Effector memory CD8-positive, alpha-beta T cell (primary cell): ENCODE data around the gene FAM168B.

Source experiments
- ATAC-seq: fragments of 150-1000 bp; cut with Tn5 transposase; replicated peaks from 2 replicates; pipeline ENCODE4 v1.10.0; 2021; ENCODE audit warnings: mild to moderate bottlenecking, moderate library complexity
- DNase-seq, 3 experiments: peaks; one replicate each; pipeline ENCODE4 v3.0.0; 2021
- H3K27ac Mint-ChIP-seq, 2 donors: one replicate each; pipeline ENCODE4 v1.8.0; 2022; ENCODE audit warnings: mild to moderate bottlenecking in 2 of 2, mixed read lengths in 2 of 2, moderate library complexity in 2 of 2
- H3K27me3 Mint-ChIP-seq, 2 donors: one replicate each; pipeline ENCODE4 v1.8.0; 2022; ENCODE audit warnings: mixed read lengths in 2 of 2
- H3K36me3 Mint-ChIP-seq: one replicate; pipeline ENCODE4 v1.8.0; 2022; ENCODE audit warnings: mild to moderate bottlenecking, moderate library complexity, mixed read lengths; ENCODE audit not compliant: insufficient read depth
- H3K4me1 Mint-ChIP-seq, 2 donors: one replicate each; pipeline ENCODE4 v1.8.0; 2022; ENCODE audit warnings: low read depth in 2 of 2, mixed read lengths in 2 of 2
- H3K4me3 Mint-ChIP-seq, 2 donors: one replicate each; pipeline ENCODE4 v1.8.0; 2022; ENCODE audit warnings: mild to moderate bottlenecking in 2 of 2, mixed read lengths in 2 of 2, moderate library complexity in 2 of 2
- H3K9me3 Mint-ChIP-seq, 2 donors: one replicate each; pipeline ENCODE4 v1.8.0; 2022; ENCODE audit warnings: mixed read lengths in 2 of 2

FAM168B gene

GRCh38 chr2:131056932-131057287, 36.4 kb downstream of the FAM168B start:
- ATAC-seq = no peak
- H3K36me3 Mint-ChIP-seq = peaks cover 74% of the 10 kb centered on the region
- no peak for DNase-seq
- no peak overlapping the region for H3K4me3 Mint-ChIP-seq
- H3K4me1 Mint-ChIP-seq = peaks cover 26 to 29% of the 10 kb centered on the region in 2 donors
- H3K9me3 Mint-ChIP-seq = no peaks in the 10 kb centered on the region
- H3K27me3 Mint-ChIP-seq = no peaks in the 10 kb centered on the region
- H3K27ac Mint-ChIP-seq = peak overlapping the region in 1 of 2 donors; percentile 24

DNA sequence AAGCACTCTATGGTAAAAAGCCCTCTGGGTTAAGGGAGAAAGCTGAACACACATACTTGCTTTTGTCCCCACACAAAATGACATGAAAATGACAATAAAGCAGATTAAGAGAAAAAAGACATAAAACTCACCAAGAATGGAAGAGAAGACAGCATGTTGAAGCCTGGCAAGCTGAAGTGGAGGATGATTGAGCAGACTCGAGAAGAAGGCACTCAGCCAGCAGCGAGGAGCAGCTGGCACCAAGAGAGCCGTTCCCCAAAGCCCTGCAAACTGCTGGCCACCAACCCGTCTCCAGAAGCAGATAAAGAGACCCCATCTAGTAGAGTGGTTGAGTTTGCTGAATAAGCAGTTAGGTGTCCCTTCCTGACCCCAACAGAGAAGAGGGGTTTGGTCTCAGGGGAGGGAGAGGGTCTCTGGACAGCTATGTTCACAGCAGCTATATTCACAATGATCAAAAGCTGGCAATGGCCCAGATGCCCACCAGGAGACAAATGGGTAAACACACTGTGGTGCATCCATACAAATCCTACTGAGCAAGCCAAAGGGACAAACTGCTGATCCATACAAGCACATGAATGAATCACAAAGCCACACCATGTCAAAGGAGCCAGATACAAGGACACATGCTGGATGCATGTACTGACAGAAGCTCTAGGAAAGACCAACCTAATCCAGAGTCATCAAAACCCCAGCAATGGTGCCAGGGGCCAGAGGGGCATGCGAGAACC, 36.9 kb downstream of the FAM168B start:
- H3K9me3 Mint-ChIP-seq = no peaks in the 10 kb centered on the region
- DNase-seq = no peak
- ATAC-seq = no peak
- no peaks in the 10 kb centered on the region for H3K27me3 Mint-ChIP-seq
- peaks cover 76% of the 10 kb centered on the region for H3K36me3 Mint-ChIP-seq
- no peak overlapping the region for H3K4me3 Mint-ChIP-seq
- H3K27ac Mint-ChIP-seq = peak overlapping the region in 1 of 2 donors; percentile 24
- H3K4me1 Mint-ChIP-seq = peaks cover 24 to 30% of the 10 kb centered on the region in 2 donors

- H3K4me3 Mint-ChIP-seq = no peak overlapping the region
- H3K4me1 Mint-ChIP-seq = peaks cover 24 to 25% of the 10 kb centered on the region in 2 donors
- peak overlapping the region; percentile 24 to 29 for H3K27ac Mint-ChIP-seq
- ATAC-seq (no peak), DNase-seq (no peak)
- peaks cover 82% of the 10 kb centered on the region for H3K36me3 Mint-ChIP-seq
- no peaks in the 10 kb centered on the region for H3K9me3 Mint-ChIP-seq
- no peaks in the 10 kb centered on the region for H3K27me3 Mint-ChIP-seq
Observed at GRCh38 chr2:131055169-131056065, 37.8 kb downstream of the FAM168B start.

- Mint-ChIP-seq H3K36me3 (peaks cover 83% of the 10 kb centered on the region), H3K27ac (peak overlapping the region in 1 of 2 donors; percentile 29)
- no peak for ATAC-seq
Observed at GRCh38 chr2:131054488-131054887, 38.8 kb downstream of the FAM168B start.

DNA sequence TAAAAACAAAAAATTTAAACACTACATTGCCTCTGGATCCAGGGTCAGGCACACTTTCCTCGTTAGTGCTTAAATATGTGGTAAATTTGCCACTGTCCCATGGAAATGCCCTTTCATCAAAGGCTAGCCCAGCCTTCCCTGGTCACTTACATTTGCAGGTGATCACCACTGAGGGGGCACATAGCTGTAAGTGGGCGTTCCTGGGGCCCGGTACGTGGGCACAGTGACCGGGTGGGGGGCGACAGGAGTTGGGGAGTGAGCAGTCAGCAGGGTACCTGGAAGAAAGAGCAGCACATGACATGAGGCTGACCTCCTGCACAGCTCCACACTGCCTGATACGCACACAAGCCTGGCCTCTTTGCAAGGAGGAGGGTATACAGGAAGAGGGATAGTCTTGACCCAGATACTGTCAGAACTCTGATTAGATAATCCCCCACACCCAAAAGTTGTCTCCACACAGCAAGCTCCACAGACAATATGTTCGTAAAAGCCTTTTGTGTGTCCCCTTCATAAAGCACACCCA, 40.5 kb downstream of the FAM168B start:
- H3K36me3 Mint-ChIP-seq = peaks cover 76% of the 10 kb centered on the region
- no peak overlapping the region for H3K4me3 Mint-ChIP-seq
- peak overlapping the region; percentile 8 to 46 for H3K27ac Mint-ChIP-seq
- no peaks in the 10 kb centered on the region for H3K9me3 Mint-ChIP-seq
- H3K4me1 Mint-ChIP-seq = peaks cover 17 to 23% of the 10 kb centered on the region in 2 donors
- no peak for DNase-seq
- no peak for ATAC-seq
- H3K27me3 Mint-ChIP-seq = no peaks in the 10 kb centered on the region

More at GRCh38 chr2:131054488-131054887, 38.8 kb downstream of the FAM168B start:
- Mint-ChIP-seq H3K4me3 (no peak overlapping the region), H3K4me1 (peaks cover 22 to 24% of the 10 kb centered on the region in 2 donors), H3K27me3 (no peaks in the 10 kb centered on the region), H3K9me3 (no peaks in the 10 kb centered on the region)
- no peak for DNase-seq

GRCh38 chr2:131050896-131051295, 42.4 kb downstream of the FAM168B start:
- no peak for ATAC-seq
- DNase-seq = no peak
- no peaks in the 10 kb centered on the region for H3K27me3 Mint-ChIP-seq
- no peak overlapping the region for H3K4me3 Mint-ChIP-seq
- H3K36me3 Mint-ChIP-seq = peaks cover 72% of the 10 kb centered on the region
- peaks cover 9 to 14% of the 10 kb centered on the region in 2 donors for H3K4me1 Mint-ChIP-seq
- H3K27ac Mint-ChIP-seq = no peak overlapping the region
- no peaks in the 10 kb centered on the region for H3K9me3 Mint-ChIP-seq

GRCh38 chr2:131049150-131049718, 44.0 kb downstream of the FAM168B start:
- ATAC-seq (no peak), DNase-seq (no peak)
- Mint-ChIP-seq H3K27me3 (no peaks in the 10 kb centered on the region), H3K27ac (peak overlapping the region in 1 of 2 donors; percentile 63), H3K36me3 (peaks cover 57% of the 10 kb centered on the region), H3K9me3 (no peaks in the 10 kb centered on the region), H3K4me1 (peaks cover 8 to 10% of the 10 kb centered on the region in 2 donors), H3K4me3 (no peak overlapping the region)

DNA sequence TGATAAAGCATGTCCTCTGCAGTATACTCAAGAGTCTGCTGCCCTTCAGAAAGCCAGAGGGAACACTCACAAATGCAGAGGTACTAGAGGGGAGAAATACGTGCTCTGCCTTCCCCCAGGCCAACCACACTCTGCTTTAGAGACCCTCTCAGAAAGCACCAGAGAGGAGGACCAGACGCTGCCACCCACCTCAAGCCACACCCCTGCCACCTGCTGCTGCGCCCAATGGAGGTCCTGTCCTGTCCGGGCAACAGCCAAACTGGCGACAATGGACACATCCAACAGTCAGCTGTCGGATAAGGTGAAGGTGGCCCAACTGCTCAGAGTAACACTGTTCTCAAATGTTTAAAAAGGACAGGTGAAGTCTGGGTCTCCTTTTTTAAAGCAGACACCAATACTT, 44.6 kb downstream of the FAM168B start:
- H3K27me3 Mint-ChIP-seq = no peaks in the 10 kb centered on the region
- peak overlapping the region in 1 of 2 donors; percentile 63 for H3K27ac Mint-ChIP-seq

DNA sequence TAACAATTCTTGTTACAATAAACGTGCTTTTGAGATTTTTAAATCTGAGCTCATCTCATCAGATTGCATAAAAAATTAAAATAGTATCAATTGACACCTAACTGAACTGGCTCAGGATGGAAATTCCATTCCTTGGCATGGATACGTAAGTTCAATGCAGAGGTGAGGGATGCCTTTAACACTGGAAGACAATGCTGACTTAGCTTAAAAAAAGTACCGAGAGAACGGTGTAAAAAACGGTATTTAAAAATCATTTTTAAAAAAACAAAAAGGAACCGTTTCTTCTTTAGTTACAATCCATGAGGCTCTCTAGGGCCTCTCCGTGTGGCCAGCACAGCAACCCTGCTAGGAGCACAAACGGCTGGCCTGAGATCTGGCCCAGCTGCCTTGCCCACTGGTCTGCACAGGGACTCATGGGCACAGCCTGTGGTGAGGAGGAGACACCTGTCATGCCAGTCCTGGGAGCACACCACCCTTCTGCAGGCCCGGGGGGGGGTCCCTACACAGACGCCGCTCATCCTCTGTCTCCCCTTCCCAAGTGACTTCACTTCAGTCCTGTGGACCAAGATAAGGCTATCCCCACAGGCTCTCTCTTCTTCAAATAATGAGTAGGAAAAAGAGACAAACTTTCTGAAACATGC, 45.2 kb downstream of the FAM168B start:
- peaks cover 7 to 8% of the 10 kb centered on the region in 2 donors for H3K4me1 Mint-ChIP-seq
- no peak for DNase-seq
- H3K4me3 Mint-ChIP-seq = no peak overlapping the region
- H3K9me3 Mint-ChIP-seq = no peaks in the 10 kb centered on the region
- ATAC-seq = no peak
- H3K27me3 Mint-ChIP-seq = no peaks in the 10 kb centered on the region
- peak overlapping the region in 1 of 2 donors; percentile 63 for H3K27ac Mint-ChIP-seq
- peaks cover 51% of the 10 kb centered on the region for H3K36me3 Mint-ChIP-seq

More for the DNA sequence above, 44.6 kb downstream of the FAM168B start:
- Mint-ChIP-seq H3K4me3 (no peak overlapping the region), H3K4me1 (peaks cover 8 to 10% of the 10 kb centered on the region in 2 donors), H3K9me3 (no peaks in the 10 kb centered on the region), H3K36me3 (peaks cover 53% of the 10 kb centered on the region)
- DNase-seq (no peak), ATAC-seq (no peak)

GRCh38 chr2:131046918-131047652, 46.2 kb downstream of the FAM168B start:
- no peak for ATAC-seq
- H3K4me3 Mint-ChIP-seq = no peak overlapping the region
- no peaks in the 10 kb centered on the region for H3K27me3 Mint-ChIP-seq
- H3K27ac Mint-ChIP-seq = peak overlapping the region in 1 of 2 donors; percentile 77
- DNase-seq = no peak
- peaks cover 42% of the 10 kb centered on the region for H3K36me3 Mint-ChIP-seq
- peaks cover 8 to 12% of the 10 kb centered on the region in 2 donors for H3K4me1 Mint-ChIP-seq
- H3K9me3 Mint-ChIP-seq = no peaks in the 10 kb centered on the region

- peak overlapping the region in 1 of 2 donors; percentile 77 for H3K27ac Mint-ChIP-seq
- peaks cover 34% of the 10 kb centered on the region for H3K36me3 Mint-ChIP-seq
- ATAC-seq (no peak), DNase-seq (no peak)
- no peak overlapping the region for H3K4me3 Mint-ChIP-seq
- peaks cover 14 to 15% of the 10 kb centered on the region in 2 donors for H3K4me1 Mint-ChIP-seq
- H3K27me3 Mint-ChIP-seq = no peaks in the 10 kb centered on the region
- no peaks in the 10 kb centered on the region for H3K9me3 Mint-ChIP-seq
Observed at GRCh38 chr2:131046028-131046917, 47.0 kb downstream of the FAM168B start.
